Thymus (tissue), 11 donors: Measurements from ENCODE around the gene FOXP4. TPM values are rescaled to one million over a fixed set of nuclear protein-coding genes. Genes with fewer than 3 reads are reported as not detected.

ENCODE experiments used
- DNase-seq, 9 donors: peaks; one replicate each; pipeline ENCODE4 v3.0.0-alpha.2; 2013; ENCODE audit warnings: low spot score in 9 of 9, low read depth in 6 of 9, missing footprints in 1 of 9
- H3K27ac ChIP-seq, 2 donors: one replicate each; pipeline ENCODE4 v1.5.1; 2013; ENCODE audit warnings: control low read depth in 1 of 2, low read depth in 1 of 2, low read length in 1 of 2, mild to moderate bottlenecking in 1 of 2, moderate library complexity in 1 of 2
- H3K27me3 ChIP-seq, 2 donors: one replicate each; pipeline ENCODE4 v1.5.1; 2013; ENCODE audit warnings: low read length in 1 of 2; ENCODE audit not compliant: control insufficient read depth in 2 of 2, insufficient read depth in 1 of 2
- H3K36me3 ChIP-seq, 2 donors: one replicate each; pipeline ENCODE4 v1.5.1; 2013; ENCODE audit warnings: low read length in 1 of 2, mild to moderate bottlenecking in 1 of 2, moderate library complexity in 1 of 2; ENCODE audit not compliant: control insufficient read depth in 2 of 2, insufficient read depth in 2 of 2
- H3K4me1 ChIP-seq, 2 donors: one replicate each; pipeline ENCODE4 v1.5.1; 2013; ENCODE audit warnings: low read length in 2 of 2; ENCODE audit not compliant: control insufficient read depth in 2 of 2, insufficient read depth in 2 of 2
- H3K4me3 ChIP-seq, 2 donors: one replicate each; pipeline ENCODE4 v1.5.1; 2013; ENCODE audit warnings: low read length in 2 of 2, control low read depth in 1 of 2, mild to moderate bottlenecking in 1 of 2
- H3K9me3 ChIP-seq, 2 donors: one replicate each; pipeline ENCODE4 v1.5.1; 2013; ENCODE audit warnings: low read length in 1 of 2, mild to moderate bottlenecking in 1 of 2; ENCODE audit not compliant: control insufficient read depth in 2 of 2, insufficient read depth in 1 of 2
- WGBS: extraction: QIAGEN DNeasy Blood & Tissue Kit; methylation state at CpG from one replicate; pipeline ENCODE4 v1.1.7; 2013; 5-methylcytosine and 5-hydroxymethylcytosine counted together
- polyA plus RNA-seq: library from polyadenylated mRNA; stranded (reverse); fragments of 200-250 nt; gene quantifications from one replicate; pipeline ENCODE4 v1.2.3, GENCODE V29; 2013
- total RNA-seq: library from RNA; stranded (reverse); fragments of 120-200 nt; gene quantifications from one replicate; pipeline ENCODE4 v1.2.4, GENCODE V29; 2013
- donor health status: healthy.

Gene FOXP4
- total and polyA plus RNA-seq, 2 donors, result 2.0 to 15.0 TPM

DNA sequence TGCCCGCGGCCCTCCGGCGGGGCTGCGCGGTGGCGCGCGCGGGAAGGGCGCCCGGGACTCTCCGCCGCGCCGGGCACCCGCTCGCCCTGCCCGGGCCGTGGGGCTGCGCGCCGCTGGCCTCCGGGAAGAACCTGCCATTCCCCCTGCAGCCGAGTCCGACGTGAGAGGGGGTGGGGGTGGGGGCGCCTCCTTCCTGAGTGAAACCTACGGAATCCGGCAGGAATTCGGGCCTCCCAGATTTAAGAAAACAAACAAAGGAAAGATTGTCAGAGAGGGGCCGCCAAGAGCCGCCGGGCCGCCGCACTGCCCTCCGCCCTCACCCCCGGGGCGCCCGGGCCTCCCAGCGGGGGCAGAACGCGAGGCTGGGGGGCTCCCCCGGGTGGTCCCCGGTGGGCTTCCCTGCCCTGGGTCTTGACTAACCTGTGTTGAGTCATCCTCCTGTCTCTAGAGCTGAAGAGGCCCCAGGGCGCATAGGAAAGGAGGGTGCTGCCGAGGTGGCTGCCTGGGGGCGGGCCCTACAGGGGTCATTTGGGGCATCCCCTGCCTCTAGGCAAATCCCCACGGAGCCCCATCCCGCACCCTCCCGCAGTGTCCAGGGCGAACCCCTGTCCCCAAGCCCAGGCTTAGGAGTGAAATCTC, 42.2 kb upstream of the FOXP4 start:
- 2% methylated on average over 52 of the region's 52 CpGs for WGBS
- Histone ChIP-seq H3K36me3 (no peaks in the 10 kb centered on the region), H3K9me3 (no peaks in the 10 kb centered on the region), H3K27me3 (peaks cover 59 to 94% of the 10 kb centered on the region in 2 donors), H3K4me1 (peaks cover 0 to 13% of the 10 kb centered on the region in 2 donors), H3K4me3 (peak overlapping the region in 1 of 2 donors; percentile 6), H3K27ac (peak overlapping the region; percentile 3 to 52)
- DNase-seq, result no peak

DNA sequence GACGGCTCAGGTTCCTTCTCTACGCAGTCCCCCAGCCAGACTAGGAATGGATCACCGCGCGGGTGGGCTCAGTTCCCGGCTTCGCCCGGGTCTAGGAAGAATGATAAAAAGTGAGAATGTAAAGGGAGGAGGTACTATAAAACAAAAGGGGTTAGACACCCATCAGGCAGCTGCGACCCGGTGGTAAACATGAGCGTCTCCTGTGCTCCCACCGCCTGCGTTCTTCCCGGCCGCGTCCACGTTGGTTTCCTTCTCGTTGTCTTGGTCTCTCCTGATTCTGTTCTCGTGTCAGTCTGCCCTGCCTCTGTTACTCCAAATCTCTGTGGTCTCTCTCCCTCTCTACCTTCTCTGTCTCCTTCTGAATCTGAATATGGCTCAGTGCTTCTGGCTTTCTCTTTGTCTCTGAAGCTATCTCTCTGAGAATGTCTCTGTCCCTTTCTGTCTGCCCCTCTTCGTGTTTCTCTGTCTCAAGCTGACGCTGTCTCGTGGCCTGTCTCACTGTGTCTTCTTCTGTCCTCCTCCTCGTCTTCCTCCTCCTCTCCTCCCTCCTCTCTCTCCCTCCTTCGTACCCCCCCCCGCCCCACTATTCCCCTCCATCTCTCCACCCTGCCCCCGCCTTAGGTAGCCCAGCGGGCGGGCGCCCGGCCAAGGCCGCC, 41.6 kb upstream of the FOXP4 start:
- Histone ChIP-seq H3K27me3 (peaks cover 59 to 94% of the 10 kb centered on the region in 2 donors), H3K4me3 (no peak overlapping the region), H3K36me3 (no peaks in the 10 kb centered on the region), H3K4me1 (peaks cover 0 to 13% of the 10 kb centered on the region in 2 donors), H3K9me3 (no peaks in the 10 kb centered on the region), H3K27ac (peak overlapping the region; percentile 51 to 79)
- WGBS, result 3% methylated on average over 31 of the region's 31 CpGs
- DNase-seq, result no peak

DNA sequence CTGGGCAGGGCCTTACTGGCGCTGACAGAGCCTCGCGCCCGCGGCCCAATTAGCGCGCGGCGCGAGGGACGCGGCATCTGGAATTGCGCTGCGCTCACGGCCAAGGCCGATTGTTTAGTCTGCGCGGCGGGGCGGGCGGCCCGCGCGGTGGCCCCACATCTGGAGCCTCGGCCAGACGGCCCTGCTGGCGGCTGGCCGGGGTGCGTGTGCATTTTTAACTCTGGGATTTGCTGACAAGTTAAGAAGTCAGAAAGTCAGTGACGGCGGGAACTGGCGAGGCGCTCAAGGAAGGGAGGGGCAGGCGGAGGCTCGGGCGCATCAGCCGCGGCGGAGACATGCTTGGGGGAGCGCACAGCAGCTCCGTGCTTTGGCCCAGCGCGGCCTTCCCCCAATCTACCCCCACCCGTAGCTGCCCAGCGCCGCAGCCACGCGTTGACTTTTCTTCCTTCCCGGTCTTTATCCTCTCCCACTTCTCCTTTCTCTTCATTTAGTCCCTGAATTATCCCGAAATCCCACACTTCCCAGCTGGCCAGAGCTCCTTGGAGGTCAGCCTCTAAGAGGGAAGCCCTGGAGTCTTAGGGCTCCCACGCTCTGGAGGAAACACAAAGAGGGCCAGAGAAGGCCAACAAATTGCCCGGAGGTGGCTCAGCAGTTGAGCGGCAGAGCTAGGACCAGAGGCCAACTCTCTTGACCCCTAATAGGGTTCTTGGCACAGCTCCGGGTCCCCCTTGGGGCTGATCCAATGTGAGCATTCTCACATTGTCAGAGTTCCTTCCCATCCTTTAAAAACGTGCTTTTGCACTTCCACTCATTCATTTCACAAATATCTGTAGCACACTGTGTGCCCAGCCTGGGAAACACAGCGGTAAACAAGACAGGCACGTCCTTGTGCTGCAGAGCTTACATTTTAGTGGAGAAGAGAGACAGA, 40.8 kb upstream of the FOXP4 start:
- DNase-seq, result peak in 1 of 9 donors; percentile 37
- WGBS, result 10% methylated on average over 57 of the region's 57 CpGs
- H3K27me3 ChIP-seq, result peaks cover 59 to 96% of the 10 kb centered on the region in 2 donors
- H3K9me3 ChIP-seq, result no peaks in the 10 kb centered on the region
- no peak overlapping the region for H3K4me3 ChIP-seq
- no peaks in the 10 kb centered on the region for H3K36me3 ChIP-seq
- H3K4me1 ChIP-seq, result peaks cover 0 to 13% of the 10 kb centered on the region in 2 donors
- no peak overlapping the region for H3K27ac ChIP-seq

- peaks cover 0 to 6% of the 10 kb centered on the region in 2 donors for H3K4me1 ChIP-seq
- peaks cover 40 to 80% of the 10 kb centered on the region in 2 donors for H3K27me3 ChIP-seq
- no peak overlapping the region for H3K27ac ChIP-seq
- H3K4me3 ChIP-seq, result no peak overlapping the region
- no peak for DNase-seq
- no peaks in the 10 kb centered on the region for H3K36me3 ChIP-seq
- no peaks in the 10 kb centered on the region for H3K9me3 ChIP-seq
- WGBS, result 91% methylated on average over 6 of the region's 6 CpGs
These were observed 37.7 kb upstream of the FOXP4 start for GRCh38 chr6:41508479-41508878.

GRCh38 chr6:41509580-41509979, 36.6 kb upstream of the FOXP4 start:
- Histone ChIP-seq H3K36me3 (no peaks in the 10 kb centered on the region), H3K9me3 (no peaks in the 10 kb centered on the region), H3K4me1 (peaks cover 0 to 6% of the 10 kb centered on the region in 2 donors), H3K27me3 (peaks cover 29 to 69% of the 10 kb centered on the region in 2 donors), H3K4me3 (no peak overlapping the region), H3K27ac (no peak overlapping the region)
- 90% methylated on average over 5 of the region's 5 CpGs for WGBS
- DNase-seq, result no peak

GRCh38 chr6:41511443-41512060, 34.6 kb upstream of the FOXP4 start:
- Histone ChIP-seq H3K36me3 (no peaks in the 10 kb centered on the region), H3K27me3 (peaks cover 9 to 57% of the 10 kb centered on the region in 2 donors), H3K4me1 (no peaks in the 10 kb centered on the region), H3K4me3 (no peak overlapping the region), H3K27ac (no peak overlapping the region), H3K9me3 (no peaks in the 10 kb centered on the region)
- no peak for DNase-seq
- WGBS, result 95% methylated on average over 7 of the region's 7 CpGs

DNA sequence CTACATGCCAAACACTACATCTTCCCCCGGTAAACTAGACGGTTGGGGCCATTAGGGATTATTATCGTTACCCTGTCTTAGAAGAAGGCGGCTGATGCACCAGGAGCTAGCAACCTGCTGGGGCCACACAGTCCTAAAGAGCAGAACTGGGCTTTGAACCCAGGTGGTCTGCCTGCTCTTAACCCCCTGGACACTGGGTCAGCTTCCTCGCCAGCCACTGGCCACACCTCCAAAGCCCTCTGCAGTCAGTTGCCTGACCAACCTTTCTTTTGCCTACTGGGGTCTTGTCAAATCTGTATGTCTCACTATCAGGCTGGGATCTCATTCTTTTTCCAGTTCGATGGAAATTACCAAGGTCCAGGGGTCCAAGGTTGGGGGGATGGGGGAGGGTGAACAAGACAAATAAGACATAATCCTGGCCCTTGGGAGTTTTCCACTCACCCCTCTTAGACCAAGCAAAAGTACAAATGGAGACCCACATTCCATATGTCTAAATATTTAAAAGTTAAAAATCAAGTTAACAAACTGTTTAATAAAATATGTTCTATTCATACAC, 34.0 kb upstream of the FOXP4 start:
- Histone ChIP-seq H3K9me3 (no peaks in the 10 kb centered on the region), H3K4me1 (no peaks in the 10 kb centered on the region), H3K27ac (no peak overlapping the region), H3K36me3 (no peaks in the 10 kb centered on the region), H3K4me3 (no peak overlapping the region), H3K27me3 (peaks cover 3 to 51% of the 10 kb centered on the region in 2 donors)
- DNase-seq, result no peak
- 97% methylated on average over 6 of the region's 6 CpGs for WGBS

DNA sequence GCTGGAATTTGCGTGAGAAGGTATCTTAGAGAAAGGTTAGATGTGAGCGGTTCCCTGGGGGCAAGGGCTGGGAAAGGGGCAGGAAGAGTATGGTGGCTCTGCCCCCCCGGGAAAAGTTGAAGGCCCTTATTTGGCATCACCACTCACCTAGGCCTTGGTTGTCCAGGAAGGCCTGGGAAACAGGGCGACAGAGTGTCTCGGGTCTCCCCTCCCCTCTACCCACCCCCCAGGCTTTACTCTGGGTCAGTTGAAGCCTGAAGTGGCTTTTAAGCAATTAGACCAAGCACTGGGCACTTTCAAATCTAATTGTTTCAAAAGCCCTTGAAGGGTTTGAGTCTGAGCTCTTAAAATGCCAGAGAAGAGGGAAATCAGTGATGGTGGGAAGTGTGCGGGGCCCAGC, 30.2 kb upstream of the FOXP4 start:
- WGBS, result 97% methylated on average over 6 of the region's 6 CpGs
- no peak overlapping the region for H3K27ac ChIP-seq
- no peaks in the 10 kb centered on the region for H3K9me3 ChIP-seq
- no peak overlapping the region for H3K4me3 ChIP-seq
- no peaks in the 10 kb centered on the region for H3K4me1 ChIP-seq
- no peak for DNase-seq
- H3K36me3 ChIP-seq, result no peaks in the 10 kb centered on the region
- H3K27me3 ChIP-seq, result peaks cover 0 to 23% of the 10 kb centered on the region in 2 donors
